Nucleus accumbens (tissue), 56 donors: ENCODE data around the gene CAT.

Experiments
- DNase-seq, 56 donors: peaks; one replicate each; lab custom pipeline; 2025; lab: John Stamatoyannopoulos, UW

Gene CAT

GRCh38 chr11:34457607-34458006 is 18.9 kb downstream of the CAT start:
- no peak for DNase-seq

- no peak for DNase-seq
Measured at GRCh38 chr11:34458525-34458924, 19.8 kb downstream of the CAT start.

DNA sequence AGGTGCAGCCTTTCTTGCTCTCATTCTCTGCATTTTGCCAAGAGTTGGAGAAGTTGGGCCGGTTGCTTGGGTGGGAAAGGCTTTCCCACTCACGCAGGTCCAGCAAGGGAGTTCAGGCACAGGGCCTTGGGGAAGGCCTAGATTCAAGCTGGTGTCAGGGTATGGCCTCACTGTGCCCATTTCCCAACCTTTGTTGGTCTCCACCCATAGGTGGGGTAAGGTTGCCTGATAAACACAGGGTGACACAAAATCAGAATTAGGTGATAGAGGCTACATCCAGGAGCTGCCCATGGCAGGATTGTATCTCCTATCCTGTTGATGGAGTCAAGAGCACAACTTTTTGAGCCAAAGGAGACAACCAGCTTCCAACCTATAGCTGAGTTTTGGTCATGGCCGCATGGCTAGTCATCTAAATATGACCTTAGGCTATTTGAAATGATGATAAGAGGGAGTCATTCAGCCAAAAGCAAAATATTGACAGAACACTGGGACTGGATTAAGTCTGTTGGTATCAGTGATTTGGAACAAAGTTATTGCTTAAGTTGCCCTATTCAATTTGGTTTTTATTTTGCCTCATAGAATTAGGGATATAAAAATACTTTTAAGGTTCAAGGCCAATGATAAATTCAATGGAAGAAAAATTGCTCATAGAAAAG is 20.9 kb downstream of the CAT start:
- no peak for DNase-seq

GRCh38 chr11:34460278-34460677 is 21.5 kb downstream of the CAT start:
- no peak for DNase-seq

DNA sequence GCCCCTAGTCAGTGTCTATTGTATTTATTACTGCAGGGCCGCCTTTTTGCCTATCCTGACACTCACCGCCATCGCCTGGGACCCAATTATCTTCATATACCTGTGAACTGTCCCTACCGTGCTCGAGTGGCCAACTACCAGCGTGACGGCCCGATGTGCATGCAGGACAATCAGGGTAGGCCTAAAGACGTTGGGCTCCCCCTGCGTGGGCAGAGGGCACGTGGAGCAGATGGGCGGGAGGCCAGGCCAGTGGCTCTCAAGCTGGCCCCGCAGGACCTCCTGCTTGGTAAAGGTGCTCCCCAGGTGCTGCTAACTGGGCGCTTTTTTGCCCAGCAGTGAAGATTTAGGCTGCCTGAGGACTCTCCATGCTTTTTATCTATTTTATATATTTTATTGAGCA is 22.5 kb downstream of the CAT start:
- no peak for DNase-seq

DNA sequence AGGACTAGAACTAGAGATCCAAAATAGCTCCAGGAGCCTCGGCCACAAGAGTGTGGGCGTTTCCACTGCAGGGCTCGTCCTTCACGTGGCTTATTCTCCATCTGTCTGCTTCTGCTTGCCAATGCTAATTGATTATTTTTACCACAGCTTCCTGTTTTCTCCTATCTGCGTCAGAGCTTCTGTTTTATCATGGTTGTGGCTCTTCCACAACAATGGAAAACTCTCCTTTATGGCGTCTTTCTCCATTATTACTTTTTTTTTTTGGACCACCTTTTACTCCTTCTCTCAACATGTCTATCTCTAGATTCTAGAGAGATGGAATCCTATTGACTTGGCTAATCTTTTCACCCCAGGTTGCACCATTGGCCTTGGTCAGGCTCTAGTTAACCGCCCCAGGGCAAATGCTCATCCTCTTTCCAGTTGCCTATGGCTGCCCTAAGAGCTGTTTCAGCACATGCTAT is 25.9 kb downstream of the CAT start:
- DNase-seq, result no peak

DNA sequence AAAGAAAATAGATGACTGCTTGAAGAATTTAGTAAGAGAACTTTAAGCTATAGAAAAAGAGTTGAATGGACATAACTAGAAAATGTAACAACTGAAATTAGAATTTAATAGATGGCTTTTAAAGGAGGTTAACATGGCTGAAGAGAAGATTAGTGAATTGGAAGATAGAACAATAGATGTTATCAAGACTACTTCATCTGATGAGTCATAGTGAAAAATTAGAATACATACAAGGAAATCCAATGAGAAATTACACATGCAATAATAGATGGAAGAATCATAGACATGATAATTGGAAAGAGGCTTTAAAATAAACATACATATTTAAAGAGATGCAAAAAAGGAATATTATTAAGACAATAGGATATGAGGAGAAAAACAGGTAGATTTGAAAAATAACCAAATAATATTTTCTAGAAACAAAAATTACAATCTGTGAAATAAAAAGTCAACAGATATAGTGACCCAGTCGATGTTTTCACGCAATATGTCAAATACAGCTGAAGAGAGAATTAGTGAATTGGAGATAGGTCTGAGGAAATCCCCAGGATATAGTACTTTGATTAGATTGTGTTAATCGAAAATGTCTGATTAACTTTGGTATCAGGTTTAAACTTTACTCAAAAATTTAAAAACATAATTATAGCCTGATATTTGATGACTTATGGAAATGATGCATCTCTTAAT is 28.2 kb downstream of the CAT start:
- no peak for DNase-seq

DNA sequence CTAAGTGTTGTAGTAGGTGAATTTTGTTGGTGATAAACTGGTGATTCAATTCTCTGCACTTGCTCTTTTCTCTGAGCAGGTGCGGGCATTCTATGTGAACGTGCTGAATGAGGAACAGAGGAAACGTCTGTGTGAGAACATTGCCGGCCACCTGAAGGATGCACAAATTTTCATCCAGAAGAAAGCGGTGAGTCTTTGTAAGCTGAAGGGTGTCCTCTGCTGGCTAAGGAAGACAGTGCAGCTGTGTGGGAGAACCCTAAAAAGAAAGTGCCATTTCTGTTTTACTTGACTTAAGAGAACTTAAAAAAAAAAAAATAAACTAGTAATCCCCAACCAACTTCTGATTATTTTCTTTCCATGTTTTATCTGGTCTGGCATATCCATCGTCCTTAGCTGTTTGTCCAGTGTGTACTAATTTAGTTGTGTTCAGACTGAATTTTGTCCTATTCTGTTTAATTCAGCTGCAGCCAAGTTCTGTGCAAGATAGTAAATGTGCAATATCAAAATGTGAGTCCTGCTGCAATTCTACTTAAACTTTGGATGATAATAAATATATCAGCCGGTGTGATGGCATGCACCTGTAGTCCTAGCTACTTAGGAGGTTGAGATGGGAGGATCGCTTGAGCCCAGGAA is 29.6 kb downstream of the CAT start:
- DNase-seq, result no peak

DNA sequence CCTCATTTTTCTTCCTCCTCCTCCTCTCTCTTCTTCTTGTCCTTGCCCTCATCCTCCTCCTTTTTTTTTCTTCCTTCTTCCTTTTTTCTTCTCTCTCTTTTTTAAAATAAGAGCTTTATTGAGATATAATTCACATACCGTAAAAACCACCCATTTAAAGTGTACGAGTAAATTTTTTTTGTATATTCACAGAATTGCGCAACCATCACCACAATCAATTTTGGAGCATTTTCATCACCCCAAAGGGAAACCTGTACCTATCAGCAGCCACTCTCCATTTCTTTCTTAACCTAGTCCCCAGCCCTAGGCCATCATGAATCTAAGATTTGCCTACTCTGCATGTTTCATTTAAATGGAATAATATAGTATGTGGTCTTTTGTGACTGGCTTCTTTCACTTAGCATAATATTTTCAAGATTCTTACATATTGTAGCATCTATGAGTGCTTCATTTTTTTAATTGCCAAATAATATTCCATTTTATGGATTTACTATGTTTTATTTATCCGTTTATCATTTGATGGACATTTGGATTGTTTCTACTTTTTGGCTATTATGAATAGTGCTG is 35.0 kb downstream of the CAT start:
- no peak for DNase-seq

- DNase-seq, result no peak
Measured at GRCh38 chr11:34475656-34476055, 36.9 kb downstream of the CAT start.

- DNase-seq, result no peak
Measured at GRCh38 chr11:34476849-34477248, 38.1 kb downstream of the CAT start.

- no peak for DNase-seq
Measured at GRCh38 chr11:34478845-34479663, 40.3 kb downstream of the CAT start.

DNA sequence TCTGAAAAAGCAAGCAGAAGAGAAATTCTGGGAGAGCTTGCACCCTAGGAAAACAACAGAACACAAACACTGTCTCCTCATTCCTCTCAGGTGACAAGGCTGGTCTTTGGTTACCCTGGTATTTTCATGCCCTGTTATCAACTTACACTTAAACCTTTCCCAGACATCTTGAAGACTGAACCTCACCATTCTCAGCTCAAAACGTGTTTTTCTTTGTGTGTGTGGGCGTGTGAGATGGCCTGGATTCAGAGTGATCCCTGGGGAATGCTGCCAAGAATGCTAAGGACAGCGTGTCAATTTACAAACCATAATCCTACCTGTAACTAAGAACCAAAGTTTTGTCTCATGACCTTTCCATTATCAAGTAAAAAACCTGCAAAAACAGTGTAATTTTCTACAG is 41.6 kb downstream of the CAT start:
- no peak for DNase-seq

DNA sequence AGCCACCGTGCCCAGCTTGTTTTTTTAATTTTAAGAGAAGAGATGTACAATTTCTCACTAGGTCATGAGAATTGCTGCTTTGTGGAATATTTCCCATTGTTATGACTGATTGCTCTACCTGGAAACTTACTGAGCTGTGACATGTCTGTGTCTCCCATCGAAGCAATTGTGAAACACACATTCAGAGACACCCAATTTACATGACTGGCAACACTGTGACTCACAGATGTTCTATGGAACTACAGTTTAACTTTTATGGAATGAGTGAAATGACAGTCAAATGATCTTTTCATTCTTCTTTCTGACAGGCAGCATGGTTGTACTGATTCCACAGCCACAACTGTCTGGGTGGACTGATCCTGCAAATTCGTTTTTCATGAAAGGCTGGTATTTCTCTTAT is 42.6 kb downstream of the CAT start:
- DNase-seq, result no peak

DNA sequence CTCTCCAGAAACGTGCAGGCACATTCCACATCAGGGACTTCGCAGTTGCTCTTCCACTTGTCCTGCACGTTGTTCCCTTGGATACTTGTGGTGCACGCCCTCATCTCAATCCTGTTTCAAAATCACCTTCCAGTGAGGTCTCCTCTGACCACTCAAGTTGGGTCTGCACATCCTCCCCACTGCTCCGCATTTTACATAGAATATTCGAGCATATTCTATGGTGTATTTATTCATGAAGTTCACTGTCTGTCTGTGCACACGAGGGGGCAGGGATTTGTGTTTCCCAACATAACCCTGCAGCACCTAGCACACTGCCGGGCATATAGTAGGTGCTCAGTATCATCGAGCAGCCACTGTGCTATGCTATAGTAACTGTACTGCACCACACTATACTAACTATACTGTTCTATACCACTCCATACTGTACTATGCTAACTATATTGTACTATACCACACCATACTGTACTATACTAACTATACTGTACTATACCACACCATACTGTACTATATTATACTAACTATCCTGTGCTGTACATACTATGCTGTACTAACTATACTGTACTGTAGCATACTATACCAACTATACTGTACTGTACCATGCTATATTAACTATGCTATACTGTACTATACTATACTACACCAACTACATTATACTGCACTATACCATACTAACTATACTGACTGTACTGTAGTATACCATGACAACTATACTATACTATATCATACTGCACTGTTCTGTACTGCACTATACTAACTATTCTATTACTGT is 44.6 kb downstream of the CAT start:
- DNase-seq, result no peak

DNA sequence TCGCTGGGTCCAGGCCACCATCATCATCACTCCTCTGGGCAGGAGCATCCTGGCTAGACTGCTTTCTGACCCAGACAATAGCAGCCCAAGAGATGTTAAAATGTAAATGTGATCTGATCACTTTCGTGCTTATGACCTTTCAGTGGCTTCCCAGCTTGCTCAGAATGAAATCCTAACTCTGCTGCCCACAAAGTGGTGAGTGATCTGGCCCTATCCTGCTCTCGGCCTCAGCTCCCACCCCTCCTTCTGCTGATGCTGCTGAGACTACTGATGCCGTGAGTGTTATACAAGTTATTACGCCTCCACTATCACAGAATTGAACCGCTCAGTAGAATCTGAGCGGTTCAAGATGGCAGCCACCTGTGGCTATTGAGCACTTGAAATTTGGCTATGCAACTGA is 48.7 kb downstream of the CAT start:
- DNase-seq, result no peak

GRCh38 chr11:34488855-34489557 is 50.3 kb downstream of the CAT start:
- DNase-seq, result no peak

DNA sequence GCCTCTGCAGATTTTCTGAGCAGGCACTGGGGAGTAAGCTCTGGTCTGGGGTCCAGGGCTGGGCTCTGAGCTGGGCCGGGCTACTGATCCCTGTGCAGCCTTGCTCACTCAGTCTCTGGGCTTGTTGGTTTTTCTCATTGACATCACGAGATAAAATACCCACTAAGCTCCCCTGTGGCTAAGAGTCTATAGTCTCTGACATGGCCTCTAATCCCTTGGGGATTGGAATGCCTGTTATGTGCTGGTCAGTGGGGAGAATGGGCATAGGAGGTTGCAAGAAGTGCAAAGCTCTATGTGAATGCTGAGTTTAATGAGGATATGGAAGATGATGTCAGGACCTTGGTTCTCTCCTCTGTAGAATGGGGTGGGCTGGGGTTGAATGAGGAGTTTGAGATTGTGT is 51.6 kb downstream of the CAT start:
- no peak for DNase-seq

DNA sequence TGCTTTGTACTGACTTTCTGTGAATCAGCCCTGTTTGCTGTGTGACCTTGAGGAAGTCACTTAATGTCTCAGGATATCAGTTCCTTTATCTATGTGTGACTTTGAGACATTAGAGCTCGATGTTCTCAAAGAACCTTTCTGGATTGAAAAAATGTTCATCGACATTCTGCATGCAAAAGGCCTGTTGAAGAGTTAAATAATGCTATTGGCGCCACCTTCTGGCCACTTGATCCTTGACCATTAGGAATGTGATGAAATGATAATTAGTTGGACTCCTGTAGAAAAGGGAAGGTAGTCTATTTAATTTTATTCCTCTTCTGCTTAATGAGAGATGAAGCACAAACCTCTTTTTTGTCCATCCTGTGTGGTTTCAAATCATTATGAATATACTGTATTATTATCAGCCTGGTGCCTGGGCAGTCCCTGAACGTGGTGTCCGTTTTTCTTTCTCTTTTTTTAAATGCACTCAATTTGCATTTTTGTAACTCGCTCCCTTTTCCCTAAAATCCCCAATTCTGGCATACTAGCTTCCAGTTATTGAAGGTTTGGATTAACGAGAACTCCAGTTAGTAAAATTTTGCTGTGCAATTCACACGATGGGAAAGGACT is 54.2 kb downstream of the CAT start:
- DNase-seq, result peak in 25 of 56 donors; percentile 2 to 74 (median 21)
